Caco-2 (cell line): Measurements from ENCODE around the gene CNN3. TPM values are rescaled to one million over a fixed set of nuclear protein-coding genes. Genes with fewer than 3 reads are reported as not detected.

Source experiments
- BruUV-seq: library from RNA; stranded (reverse); fragments of 400-500 nt; replicated peaks from 2 replicates; lab custom pipeline; 2021; lab: Mats Ljungman, UMichigan
- CTCF ChIA-PET: fragments of 300-600 bp; sonication (Branson Sonifier 250); formaldehyde crosslinking; loops from one replicate; lab custom pipeline; 2022; ENCODE audit warnings: antibody characterized with exemption; lab: Charles Lee
- POLR2A ChIA-PET: fragments of 300-600 bp; sonication (Branson Sonifier 250); formaldehyde crosslinking; loops from one replicate; lab custom pipeline; 2022; ENCODE audit warnings: antibody characterized with exemption; lab: Charles Lee
- DNase-seq, 2 experiments: peaks; one replicate each; pipeline versions ENCODE4 v3.0.0 to v3.0.0-alpha.2; 2020 to 2022
- H3K27me3 ChIP-seq: replicated peaks from 2 replicates; pipeline ENCODE4 v1.6.0; 2011; ENCODE audit warnings: low read length; ENCODE audit not compliant: control insufficient read depth, insufficient read depth
- H3K36me3 ChIP-seq: 2 replicates; pipeline ENCODE4 v1.5.1; 2011; ENCODE audit warnings: low read length; ENCODE audit not compliant: control insufficient read depth, insufficient read depth
- H3K4me1 ChIP-seq: fragments of 250-450 bp; sonication (Bioruptor Pico); 2 replicates; pipeline ENCODE4 v1.5.1; 2020; ENCODE audit warnings: mild to moderate bottlenecking
- H3K4me3 ChIP-seq: 2 replicates; pipeline ENCODE4 v1.5.1; 2011; ENCODE audit warnings: low read depth, mild to moderate bottlenecking, control low read depth, low read length
- H3K9me3 ChIP-seq: fragments of 250-450 bp; sonication (Bioruptor Pico); 2 replicates; pipeline ENCODE4 v1.5.1; 2020; ENCODE audit warnings: mild to moderate bottlenecking, moderate library complexity
- H3K27ac Mint-ChIP-seq: one replicate; pipeline ENCODE4 v1.8.0; 2022; ENCODE audit warnings: mixed read lengths; ENCODE audit not compliant: unreplicated experiment
- H3K27me3 Mint-ChIP-seq: one replicate; pipeline ENCODE4 v1.8.0; 2022; ENCODE audit warnings: mixed read lengths; ENCODE audit not compliant: insufficient read depth, unreplicated experiment
- H3K36me3 Mint-ChIP-seq: one replicate; pipeline ENCODE4 v1.8.0; 2022; ENCODE audit warnings: mild to moderate bottlenecking, mixed read lengths; ENCODE audit not compliant: insufficient read depth, unreplicated experiment
- H3K4me1 Mint-ChIP-seq: one replicate; pipeline ENCODE4 v1.8.0; 2022; ENCODE audit warnings: low read depth, mixed read lengths; ENCODE audit not compliant: unreplicated experiment
- H3K4me3 Mint-ChIP-seq: one replicate; pipeline ENCODE4 v1.8.0; 2022; ENCODE audit warnings: mild to moderate bottlenecking, moderate library complexity, mixed read lengths; ENCODE audit not compliant: unreplicated experiment
- H3K9me3 Mint-ChIP-seq: one replicate; pipeline ENCODE4 v1.8.0; 2022; ENCODE audit warnings: mixed read lengths; ENCODE audit not compliant: unreplicated experiment
- intact Hi-C: fragments of 100-400 bp; cut with micrococcal nuclease; formaldehyde crosslinking; loops from one replicate; pipeline ENCODE4 v1.10.0; 2022; ENCODE audit not compliant: unreplicated experiment
- total RNA-seq: library from RNA; stranded (reverse); gene quantifications from 2 replicates; pipeline ENCODE4 v1.2.3, GENCODE V29; 2022
- TF ChIP-seq, protein P1 (sequence below), 2 experiments: fragments of 200-600 bp in 1 of 2; IDR thresholded peaks; 1 replicate in 1 of 2; 2 replicates in 1 of 2; pipeline versions ENCODE4 v1.5.1 to v1.8.0; 2011 to 2022; ENCODE audit warnings: antibody characterized with exemption in 1 of 2, control low read depth in 1 of 2, inconsistent platforms in 1 of 2, low read depth in 1 of 2, low read length in 1 of 2, mild to moderate bottlenecking in 1 of 2, moderate library complexity in 1 of 2; ENCODE audit not compliant: insufficient read depth in 1 of 2, severe bottlenecking in 1 of 2, unreplicated experiment in 1 of 2

Gene CNN3
- total RNA-seq, 1 experiment from 2014 or later, result 329 TPM

DNA sequence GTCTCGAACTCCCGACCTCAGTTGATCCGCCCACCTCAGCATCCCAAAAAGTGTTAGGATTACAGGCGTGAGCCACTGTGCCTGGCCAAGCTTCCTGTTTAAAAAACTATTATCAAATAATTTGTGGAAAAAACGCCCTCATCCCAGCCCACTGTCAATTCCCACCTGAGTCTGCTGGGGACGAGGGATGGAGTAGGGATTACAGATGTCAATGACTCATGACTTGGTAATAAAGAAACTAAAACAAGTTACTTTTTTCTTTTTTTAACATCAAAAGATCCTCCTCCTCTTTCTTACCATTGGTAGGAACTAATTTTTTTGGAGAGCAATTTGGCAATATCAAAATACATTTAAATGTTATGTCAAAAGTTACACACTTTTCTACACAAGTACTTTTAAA, 9.7 kb downstream of the CNN3 start:
- Mint-ChIP-seq H3K36me3 (peaks cover 61% of the 10 kb centered on the region), H3K27me3 (no peaks in the 10 kb centered on the region), H3K27ac (no peak overlapping the region), H3K4me3 (no peak overlapping the region), H3K4me1 (peaks cover 22% of the 10 kb centered on the region), H3K9me3 (no peaks in the 10 kb centered on the region)
- TF ChIP-seq, protein P1, sequence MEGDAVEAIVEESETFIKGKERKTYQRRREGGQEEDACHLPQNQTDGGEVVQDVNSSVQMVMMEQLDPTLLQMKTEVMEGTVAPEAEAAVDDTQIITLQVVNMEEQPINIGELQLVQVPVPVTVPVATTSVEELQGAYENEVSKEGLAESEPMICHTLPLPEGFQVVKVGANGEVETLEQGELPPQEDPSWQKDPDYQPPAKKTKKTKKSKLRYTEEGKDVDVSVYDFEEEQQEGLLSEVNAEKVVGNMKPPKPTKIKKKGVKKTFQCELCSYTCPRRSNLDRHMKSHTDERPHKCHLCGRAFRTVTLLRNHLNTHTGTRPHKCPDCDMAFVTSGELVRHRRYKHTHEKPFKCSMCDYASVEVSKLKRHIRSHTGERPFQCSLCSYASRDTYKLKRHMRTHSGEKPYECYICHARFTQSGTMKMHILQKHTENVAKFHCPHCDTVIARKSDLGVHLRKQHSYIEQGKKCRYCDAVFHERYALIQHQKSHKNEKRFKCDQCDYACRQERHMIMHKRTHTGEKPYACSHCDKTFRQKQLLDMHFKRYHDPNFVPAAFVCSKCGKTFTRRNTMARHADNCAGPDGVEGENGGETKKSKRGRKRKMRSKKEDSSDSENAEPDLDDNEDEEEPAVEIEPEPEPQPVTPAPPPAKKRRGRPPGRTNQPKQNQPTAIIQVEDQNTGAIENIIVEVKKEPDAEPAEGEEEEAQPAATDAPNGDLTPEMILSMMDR (IDR thresholded peaks at IDR 0.05; ENCODE audit: insufficient read depth in 1 of 2, low read depth in 1 of 2, low read length in 1 of 2, severe bottlenecking in 1 of 2, unreplicated experiment in 1 of 2), result no peak
- ChIA-PET POLR2A (no interaction called here), CTCF (no interaction called here)
- no TSS peak for BruUV-seq
- no peaks in the 10 kb centered on the region for H3K36me3 ChIP-seq
- peaks cover 12% of the 10 kb centered on the region; the same call in 1 of the 2 replicates for H3K4me1 ChIP-seq
- H3K27me3 ChIP-seq, result no peaks in the 10 kb centered on the region
- intact Hi-C loops, result no loop called here
- H3K4me3 ChIP-seq, result no peak overlapping the region
- H3K9me3 ChIP-seq, result no peaks in the 10 kb centered on the region
- DNase-seq, result no peak

- H3K9me3 Mint-ChIP-seq, result no peaks in the 10 kb centered on the region
- no peaks in the 10 kb centered on the region for H3K9me3 ChIP-seq
- TF ChIP-seq, protein P1 (IDR thresholded peaks at IDR 0.05; ENCODE audit: insufficient read depth in 1 of 2, low read depth in 1 of 2, low read length in 1 of 2, severe bottlenecking in 1 of 2, unreplicated experiment in 1 of 2), result no peak
- H3K4me3 Mint-ChIP-seq, result no peak overlapping the region
- H3K27ac Mint-ChIP-seq, result no peak overlapping the region
- no peaks in the 10 kb centered on the region for H3K36me3 ChIP-seq
- POLR2A ChIA-PET, result no interaction called here
- H3K4me1 ChIP-seq, result no peaks in the 10 kb centered on the region
- no peaks in the 10 kb centered on the region for H3K27me3 ChIP-seq
- intact Hi-C loops, result no loop called here
- H3K36me3 Mint-ChIP-seq, result peaks cover 67% of the 10 kb centered on the region
- peaks cover 35% of the 10 kb centered on the region for H3K4me1 Mint-ChIP-seq
- CTCF ChIA-PET, result no interaction called here
- no peak for DNase-seq
- no TSS peak for BruUV-seq
- no peaks in the 10 kb centered on the region for H3K27me3 Mint-ChIP-seq
- no peak overlapping the region for H3K4me3 ChIP-seq
These were observed 14.4 kb downstream of the CNN3 start for GRCh38 chr1:94912263-94913184.

DNA sequence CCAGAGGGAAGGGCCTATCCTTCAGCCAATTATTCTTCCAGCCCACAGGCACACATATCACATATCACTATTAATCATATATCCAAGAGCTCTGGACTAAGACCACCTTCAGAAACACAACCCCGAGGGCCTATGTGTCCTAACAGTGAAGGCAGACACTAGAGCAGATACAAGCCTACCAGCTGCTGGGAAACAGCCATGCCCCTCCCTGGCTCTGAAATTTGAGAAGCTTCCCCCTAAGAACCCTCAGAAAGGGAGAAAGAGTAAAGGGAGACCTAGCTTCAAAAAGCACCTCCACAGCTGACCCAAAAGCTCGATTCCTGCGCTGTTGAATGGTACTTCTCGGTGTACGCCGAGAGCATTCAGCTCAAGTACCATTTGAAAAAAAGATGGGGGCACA, 17.4 kb downstream of the CNN3 start:
- Mint-ChIP-seq H3K27ac (no peak overlapping the region), H3K4me1 (peaks cover 35% of the 10 kb centered on the region), H3K9me3 (no peaks in the 10 kb centered on the region), H3K4me3 (no peak overlapping the region), H3K36me3 (peaks cover 76% of the 10 kb centered on the region), H3K27me3 (no peaks in the 10 kb centered on the region)
- ChIA-PET CTCF (interaction anchor here (0.5 to 1.4 kb wide), 3 partner anchors 17 to 324 kb away, joined by 4 to 7 read pairs (median 4); partner anchors contain the start of gene CNN3), POLR2A (no interaction called here)
- TF ChIP-seq, protein P1 (IDR thresholded peaks at IDR 0.05; ENCODE audit: insufficient read depth in 1 of 2, low read depth in 1 of 2, low read length in 1 of 2, severe bottlenecking in 1 of 2, unreplicated experiment in 1 of 2), result no peak
- DNase-seq, result no peak
- Histone ChIP-seq H3K36me3 (no peaks in the 10 kb centered on the region), H3K27me3 (no peaks in the 10 kb centered on the region), H3K4me3 (no peak overlapping the region), H3K9me3 (no peaks in the 10 kb centered on the region), H3K4me1 (no peaks in the 10 kb centered on the region)
- no TSS peak for BruUV-seq
- intact Hi-C loops, result no loop called here
